CD4-positive, CD25-positive, alpha-beta regulatory T cell (primary cell): ENCODE measurements around the gene POC1A. TPM values are rescaled to one million over a fixed set of nuclear protein-coding genes. Genes with fewer than 3 reads are reported as not detected.
A peak's percentile ranks its signal among the peaks of the same experiment; 100 is the strongest.
"Not testable (repeated sequence)": the region's sequence is repeated elsewhere in the genome, so short reads cannot be mapped to it uniquely, and the experiment has no call there.

ENCODE experiments used
- ATAC-seq, 2 donors: fragments of 150-1000 bp; cut with Tn5 transposase; one replicate each; pipeline ENCODE4 v1.10.0; 2021; ENCODE audit warnings: low read depth in 2 of 2, moderate number of reproducible peaks in 2 of 2, moderate library complexity in 1 of 2
- DNase-seq, 3 donors: peaks; one replicate each; pipeline versions ENCODE4 v3.0.0 to v3.0.0-alpha.2; 2012 to 2022; ENCODE audit warnings: mixed read lengths in 1 of 3
- H3K27ac ChIP-seq: one replicate; pipeline ENCODE4 v1.7.0; 2013; ENCODE audit warnings: mild to moderate bottlenecking, low read length; ENCODE audit not compliant: insufficient read depth, poor library complexity, severe bottlenecking
- H3K27me3 ChIP-seq: one replicate; pipeline ENCODE4 v1.7.0; 2013; ENCODE audit warnings: low read length; ENCODE audit not compliant: control insufficient read depth, insufficient read depth
- H3K36me3 ChIP-seq: one replicate; pipeline ENCODE4 v1.7.0; 2013; ENCODE audit warnings: mild to moderate bottlenecking, low read length, moderate library complexity; ENCODE audit not compliant: control insufficient read depth, insufficient read depth
- H3K4me1 ChIP-seq: 2 replicates; pipeline ENCODE4 v1.7.0; 2013; ENCODE audit warnings: mild to moderate bottlenecking, low read length; ENCODE audit not compliant: insufficient read depth, control insufficient read depth, poor library complexity, severe bottlenecking
- H3K4me3 ChIP-seq: one replicate; pipeline ENCODE4 v1.7.0; 2013; ENCODE audit warnings: low read depth, mild to moderate bottlenecking, low read length, moderate library complexity
- H3K9me3 ChIP-seq, 2 experiments: 1 replicate in 1 of 2; 2 replicates in 1 of 2; pipeline ENCODE4 v1.7.0; 2013; ENCODE audit warnings: low read length in 2 of 2, mild to moderate bottlenecking in 1 of 2, moderate library complexity in 1 of 2; ENCODE audit not compliant: control insufficient read depth in 2 of 2
- H3K27ac Mint-ChIP-seq, 3 donors: one replicate each; pipeline ENCODE4 v1.8.0; 2020 to 2022; ENCODE audit warnings: mild to moderate bottlenecking in 3 of 3, mixed read lengths in 3 of 3, moderate library complexity in 2 of 3
- H3K27me3 Mint-ChIP-seq: one replicate; pipeline ENCODE4 v1.8.0; 2022; ENCODE audit warnings: mild to moderate bottlenecking, mixed read lengths
- H3K36me3 Mint-ChIP-seq: one replicate; pipeline ENCODE4 v1.8.0; 2020; ENCODE audit warnings: mixed read lengths
- H3K4me1 Mint-ChIP-seq, 4 donors: one replicate each; pipeline ENCODE4 v1.8.0; 2020 to 2022; ENCODE audit warnings: mixed read lengths in 4 of 4, mild to moderate bottlenecking in 1 of 4
- H3K4me3 Mint-ChIP-seq, 4 donors: one replicate each; pipeline ENCODE4 v1.8.0; 2020 to 2022; ENCODE audit warnings: mild to moderate bottlenecking in 4 of 4, mixed read lengths in 4 of 4, moderate library complexity in 3 of 4
- H3K9me3 Mint-ChIP-seq, 7 donors: one replicate each; pipeline ENCODE4 v1.8.0; 2020 to 2022; ENCODE audit warnings: mixed read lengths in 7 of 7, mild to moderate bottlenecking in 3 of 7, moderate library complexity in 2 of 7
- polyA plus RNA-seq, 4 donors: library from polyadenylated mRNA; unstranded; fragments of 300-500 nt; fragmentation: Illumina TruSeq; gene quantifications; one replicate each; pipeline ENCODE4 v1.2.3, GENCODE V29; 2021
- total RNA-seq: library from RNA; stranded (reverse); gene quantifications from one replicate; pipeline ENCODE4 v1.2.3, GENCODE V29; 2022

The POC1A gene
- total and polyA plus RNA-seq, 5 donors from 2014 or later: 1.3 to 3.2 (median 1.7) TPM

DNA sequence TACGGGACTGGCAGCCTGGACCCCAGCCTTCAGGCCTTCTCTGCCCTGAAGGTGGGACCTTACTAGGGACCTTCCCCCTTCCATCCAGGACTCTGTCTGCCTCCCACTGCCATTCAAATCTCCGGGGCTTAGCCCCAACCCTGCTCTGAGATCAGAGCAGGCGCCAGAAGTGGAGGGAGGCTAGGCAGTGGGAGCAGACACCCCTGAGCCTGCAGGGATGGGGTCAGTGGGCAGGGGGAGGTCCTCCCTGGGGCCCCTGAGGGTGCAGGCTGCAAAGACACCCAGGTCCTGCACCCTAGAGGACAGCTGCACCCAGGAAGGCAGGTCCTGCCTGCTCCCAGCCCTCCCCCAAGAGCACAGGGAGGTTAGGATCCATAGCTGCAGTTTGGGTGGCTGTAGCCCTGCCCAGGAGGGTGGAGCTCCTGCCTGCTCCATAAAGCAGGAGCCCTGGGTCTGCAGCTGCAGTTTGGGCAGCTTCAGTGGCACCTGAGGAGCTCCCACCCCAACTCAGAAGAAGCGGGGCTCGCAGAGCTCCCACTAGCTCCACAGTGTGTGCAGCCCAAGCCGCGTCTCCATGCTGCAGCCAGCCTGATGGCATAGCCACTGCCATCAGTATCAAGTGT lies 8.1 kb upstream of the POC1A start:
- Histone ChIP-seq H3K4me1 (no peaks in the 10 kb centered on the region), H3K9me3 (no peaks in the 10 kb centered on the region), H3K27ac (no peak overlapping the region), H3K4me3 (no peak overlapping the region), H3K27me3 (no peaks in the 10 kb centered on the region), H3K36me3 (no peaks in the 10 kb centered on the region)
- Mint-ChIP-seq H3K27ac (no peak overlapping the region), H3K4me1 (no peaks in the 10 kb centered on the region), H3K27me3 (peaks cover 17% of the 10 kb centered on the region), H3K9me3 (no peaks in the 10 kb centered on the region), H3K36me3 (no peaks in the 10 kb centered on the region), H3K4me3 (no peak overlapping the region)
- ATAC-seq: no peak
- DNase-seq: no peak

DNA sequence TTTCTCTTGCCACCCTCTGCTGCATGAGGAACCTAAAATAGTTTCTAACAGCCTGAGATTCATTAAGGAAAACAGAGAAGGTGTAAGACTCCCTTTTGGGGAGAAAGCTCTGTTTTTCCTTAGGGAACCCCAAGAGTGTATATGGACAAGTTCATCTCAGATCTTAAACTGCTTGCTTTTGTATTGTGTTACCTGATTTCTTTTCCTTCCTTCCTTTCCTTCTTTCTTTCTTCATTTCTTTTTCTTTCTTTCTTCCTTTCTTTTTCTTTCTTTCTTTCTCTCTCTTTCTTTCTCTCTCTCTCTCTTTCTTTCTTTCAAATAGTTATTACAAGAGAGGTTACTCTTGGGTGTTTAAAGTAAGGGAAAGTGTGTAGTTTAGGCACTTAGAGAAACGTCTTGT lies 5.3 kb upstream of the POC1A start:
- Mint-ChIP-seq H3K27me3 (peaks cover 7% of the 10 kb centered on the region), H3K36me3 (no peaks in the 10 kb centered on the region), H3K4me3 (no peak overlapping the region), H3K27ac (peak overlapping the region in 1 of 3 donors; percentile 67), H3K4me1 (peaks cover 0 to 12% (median 5%) of the 10 kb centered on the region in 4 donors), H3K9me3 (no peaks in the 10 kb centered on the region)
- Histone ChIP-seq H3K36me3 (no peaks in the 10 kb centered on the region), H3K9me3 (no peaks in the 10 kb centered on the region), H3K27ac (no peak overlapping the region), H3K4me3 (no peak overlapping the region), H3K27me3 (no peaks in the 10 kb centered on the region), H3K4me1 (peaks cover 6% of the 10 kb centered on the region)
- ATAC-seq: no peak
- DNase-seq: no peak

DNA sequence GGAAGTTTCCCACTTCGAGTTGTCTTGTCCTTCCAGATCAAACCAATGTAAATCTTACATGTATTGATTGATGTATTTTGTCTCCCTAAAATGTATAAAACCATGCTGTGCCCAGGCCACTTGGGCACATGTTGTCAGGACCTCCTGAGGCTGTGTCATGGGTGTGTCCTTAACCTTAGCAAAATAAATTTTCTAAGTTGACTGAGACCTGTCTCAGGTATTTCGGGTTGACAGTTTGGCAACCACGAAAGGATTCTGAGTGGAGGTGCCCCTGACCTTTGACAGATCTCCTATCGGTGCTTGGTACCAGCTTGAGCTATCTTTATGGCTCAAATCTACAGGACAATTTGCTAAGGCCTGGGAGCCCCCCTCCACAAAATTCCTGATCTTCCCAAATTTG lies 1.7 kb upstream of the POC1A start:
- Histone ChIP-seq H3K27me3 (no peaks in the 10 kb centered on the region), H3K4me3 (no peak overlapping the region), H3K4me1 (peaks cover 13% of the 10 kb centered on the region), H3K36me3 (no peaks in the 10 kb centered on the region), H3K27ac (no peak overlapping the region), H3K9me3 (no peaks in the 10 kb centered on the region)
- Mint-ChIP-seq H3K27ac (peak overlapping the region in 2 of 3 donors; percentile 51 to 56), H3K9me3 (no peaks in the 10 kb centered on the region), H3K4me3 (peak overlapping the region; percentile 59 to 96 (median 80)), H3K36me3 (no peaks in the 10 kb centered on the region), H3K4me1 (peaks cover 0 to 17% (median 7%) of the 10 kb centered on the region in 4 donors), H3K27me3 (peaks cover 7% of the 10 kb centered on the region)
- DNase-seq (no peak), ATAC-seq (no peak)

- Mint-ChIP-seq H3K27me3 (no peaks in the 10 kb centered on the region), H3K36me3 (no peaks in the 10 kb centered on the region), H3K4me1 (peaks cover 0 to 17% (median 7%) of the 10 kb centered on the region in 4 donors), H3K27ac (peak overlapping the region in 2 of 3 donors; percentile 76 to 94), H3K4me3 (peak overlapping the region; percentile 93 to 97 (median 96)), H3K9me3 (no peaks in the 10 kb centered on the region)
- peak in 1 of 3 donors; percentile 14 for DNase-seq
- H3K27me3 ChIP-seq: no peaks in the 10 kb centered on the region
- peak overlapping the region; percentile 47 for H3K4me3 ChIP-seq
- no peaks in the 10 kb centered on the region for H3K36me3 ChIP-seq
- peaks cover 13% of the 10 kb centered on the region for H3K4me1 ChIP-seq
- ATAC-seq: no peak
- H3K27ac ChIP-seq: peak overlapping the region; percentile 85
- H3K9me3 ChIP-seq: no peaks in the 10 kb centered on the region
These were observed 680 bp downstream of the POC1A start for GRCh38 chr3:52153389-52154096.

DNA sequence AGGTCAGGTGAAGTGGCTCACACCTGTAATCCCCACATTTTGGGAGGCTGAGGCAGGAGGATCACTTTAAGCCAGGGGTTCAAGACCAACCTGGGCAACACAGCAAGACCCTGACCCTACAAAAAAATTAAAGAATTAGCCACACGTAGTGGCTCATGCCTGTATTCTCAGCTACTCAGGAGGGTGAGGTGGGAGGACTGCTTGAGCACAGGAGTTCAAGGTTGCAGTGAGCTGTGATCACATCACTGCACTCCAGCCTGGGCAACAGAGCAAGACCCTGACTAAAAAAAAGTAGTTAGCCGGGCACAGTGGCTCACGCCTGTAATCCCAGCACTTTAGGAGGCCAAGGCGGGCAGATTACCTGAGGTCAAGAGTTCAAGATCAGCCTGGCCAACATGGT lies 2.2 kb downstream of the POC1A start:
- H3K36me3 ChIP-seq, ATAC-seq, H3K36me3 Mint-ChIP-seq, H3K27me3 Mint-ChIP-seq, H3K9me3 Mint-ChIP-seq, DNase-seq, H3K9me3 ChIP-seq, H3K27ac Mint-ChIP-seq, H3K27me3 ChIP-seq, H3K4me3 ChIP-seq, H3K27ac ChIP-seq: not testable (repeated sequence)
- peaks cover 13% of the 10 kb centered on the region for H3K4me1 ChIP-seq
- Mint-ChIP-seq H3K4me1 (peaks cover 0 to 17% (median 7%) of the 10 kb centered on the region in 4 donors), H3K4me3 (peak overlapping the region in 1 of 4 donors; percentile 45)

DNA sequence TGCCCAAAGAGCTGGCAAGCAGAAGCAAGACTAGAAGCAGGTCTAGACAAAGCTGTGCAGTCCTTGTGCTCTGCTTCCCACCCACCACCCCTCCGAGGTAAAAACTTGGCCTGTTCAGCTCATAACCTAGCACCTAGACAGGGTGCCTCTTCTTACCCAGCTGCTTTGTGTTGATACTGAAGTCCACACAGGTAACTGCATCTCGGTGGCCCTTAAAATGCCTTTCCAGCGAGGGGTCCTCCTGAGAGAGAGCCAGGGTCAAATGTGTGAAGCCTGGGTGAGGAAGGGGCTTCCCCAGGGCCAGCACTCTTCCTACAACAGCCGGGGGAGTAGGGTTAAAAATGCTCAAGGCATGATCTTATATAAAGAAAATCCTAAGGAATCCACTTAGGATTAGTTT lies 3.4 kb downstream of the POC1A start:
- peaks cover 0 to 16% (median 7%) of the 10 kb centered on the region in 4 donors for H3K4me1 Mint-ChIP-seq
- Histone ChIP-seq H3K27ac (no peak overlapping the region), H3K9me3 (no peaks in the 10 kb centered on the region), H3K4me3 (no peak overlapping the region), H3K36me3 (no peaks in the 10 kb centered on the region), H3K27me3 (no peaks in the 10 kb centered on the region), H3K4me1 (peaks cover 13% of the 10 kb centered on the region)
- DNase-seq (no peak), ATAC-seq (no peak)
- H3K36me3 Mint-ChIP-seq: no peaks in the 10 kb centered on the region
- no peak overlapping the region for H3K4me3 Mint-ChIP-seq
- no peaks in the 10 kb centered on the region for H3K9me3 Mint-ChIP-seq
- H3K27me3 Mint-ChIP-seq: no peaks in the 10 kb centered on the region
- no peak overlapping the region for H3K27ac Mint-ChIP-seq

DNA sequence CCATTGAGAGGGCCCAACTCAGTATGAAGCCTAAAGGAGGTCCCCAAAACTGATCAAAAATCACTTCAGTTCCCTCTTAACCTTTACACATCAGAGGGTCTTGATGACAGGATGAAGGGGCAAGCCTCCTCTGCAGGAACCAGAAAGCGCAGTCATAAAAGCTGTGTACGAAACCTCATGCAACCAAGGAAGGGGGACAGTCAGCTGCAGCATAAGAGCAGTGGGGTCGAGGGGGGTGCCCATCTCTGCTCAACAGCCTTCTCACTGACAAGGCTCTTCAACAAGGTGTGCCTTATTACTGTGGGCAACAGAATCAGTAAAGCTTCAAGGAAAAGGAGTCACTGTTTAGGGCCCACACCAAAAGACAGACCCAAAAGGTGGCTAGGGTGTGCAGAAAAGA lies 3.9 kb downstream of the POC1A start:
- no peaks in the 10 kb centered on the region for H3K9me3 Mint-ChIP-seq
- Histone ChIP-seq H3K9me3 (no peaks in the 10 kb centered on the region), H3K27ac (no peak overlapping the region), H3K4me3 (no peak overlapping the region), H3K36me3 (no peaks in the 10 kb centered on the region), H3K27me3 (no peaks in the 10 kb centered on the region), H3K4me1 (peaks cover 13% of the 10 kb centered on the region)
- DNase-seq (no peak), ATAC-seq (no peak)
- H3K27ac Mint-ChIP-seq: no peak overlapping the region
- H3K27me3 Mint-ChIP-seq: no peaks in the 10 kb centered on the region
- H3K36me3 Mint-ChIP-seq: no peaks in the 10 kb centered on the region
- no peak overlapping the region for H3K4me3 Mint-ChIP-seq
- H3K4me1 Mint-ChIP-seq: peaks cover 0 to 12% (median 7%) of the 10 kb centered on the region in 4 donors

DNA sequence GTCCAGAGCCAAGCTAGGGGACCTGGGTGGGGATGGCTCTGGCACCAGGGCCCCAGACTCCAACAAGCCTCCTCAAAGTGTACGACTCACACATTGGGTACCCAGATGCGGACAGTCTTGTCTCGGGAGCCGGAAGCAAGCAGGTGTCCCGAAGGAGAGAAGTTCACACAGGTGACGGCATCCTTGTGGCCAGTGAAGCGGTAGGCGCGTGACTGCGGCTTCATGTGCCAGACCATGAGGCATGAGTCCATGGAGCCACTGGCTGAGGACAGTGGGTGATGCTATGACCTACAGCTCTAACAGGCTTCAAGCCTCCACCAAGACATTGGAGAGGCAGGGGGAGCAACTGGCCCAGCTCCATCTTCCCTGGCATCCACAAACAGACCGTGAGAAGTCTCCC lies 4.5 kb downstream of the POC1A start:
- H3K36me3 Mint-ChIP-seq: no peaks in the 10 kb centered on the region
- Histone ChIP-seq H3K36me3 (no peaks in the 10 kb centered on the region), H3K4me1 (peaks cover 8% of the 10 kb centered on the region), H3K27me3 (no peaks in the 10 kb centered on the region), H3K9me3 (no peaks in the 10 kb centered on the region), H3K4me3 (no peak overlapping the region), H3K27ac (no peak overlapping the region)
- no peaks in the 10 kb centered on the region for H3K9me3 Mint-ChIP-seq
- H3K4me1 Mint-ChIP-seq: peaks cover 0 to 6% (median 3%) of the 10 kb centered on the region in 4 donors
- DNase-seq (no peak), ATAC-seq (no peak)
- H3K4me3 Mint-ChIP-seq: no peak overlapping the region
- no peaks in the 10 kb centered on the region for H3K27me3 Mint-ChIP-seq
- no peak overlapping the region for H3K27ac Mint-ChIP-seq
